GM18502 (cell line): ENCODE results near the gene LRRC47.
A peak's percentile ranks its signal among the peaks of the same experiment; 100 is the strongest.
"Not testable (repeated sequence)": the region's sequence is repeated elsewhere in the genome, so short reads cannot be mapped to it uniquely, and the experiment has no call there.

Experiments used
- ATAC-seq: cut with Tn5 transposase; IDR thresholded peaks from one replicate; pipeline ENCODE4 v1.9.1; 2021; ENCODE audit warnings: mild to moderate bottlenecking; ENCODE audit not compliant: unreplicated experiment, poor library complexity

LRRC47 gene

DNA sequence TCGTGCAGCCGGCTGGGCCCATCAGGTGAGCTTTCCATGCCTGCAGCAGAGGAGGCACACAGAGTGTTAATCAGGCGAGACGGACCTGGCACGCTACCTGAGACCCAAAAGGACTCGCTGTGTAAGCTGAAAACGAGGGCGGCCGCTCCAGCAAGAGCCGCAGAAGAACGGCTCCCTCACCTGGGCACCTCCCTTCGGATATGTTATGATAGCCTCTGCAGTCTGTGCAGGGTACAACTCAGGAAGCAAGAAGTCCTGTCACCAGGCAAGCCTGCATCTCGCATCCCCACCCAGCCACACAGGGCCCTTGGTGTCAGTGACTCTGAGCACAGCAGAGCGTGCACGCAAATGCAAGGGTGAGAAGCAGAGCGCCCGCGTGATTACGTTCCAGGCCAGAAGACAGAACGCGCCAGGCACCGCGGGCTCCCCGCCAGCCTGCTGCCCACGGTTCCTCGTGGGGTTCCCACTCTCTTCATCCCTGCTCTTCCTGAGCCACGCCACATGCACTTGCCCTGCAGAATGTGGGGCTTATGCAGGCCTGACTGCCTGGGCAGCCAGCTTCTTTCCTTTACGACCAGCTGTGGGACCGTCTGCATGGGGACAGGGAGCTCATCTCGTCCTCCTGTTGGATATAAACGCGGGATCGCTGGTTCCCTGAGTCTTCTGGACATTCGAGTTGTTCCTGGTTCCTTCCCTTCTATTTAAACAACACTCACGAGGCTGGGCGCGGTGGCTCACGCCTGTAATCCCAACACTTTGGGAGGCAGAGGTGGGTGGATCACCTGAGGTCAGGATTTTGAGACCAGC, 20.2 kb upstream of the LRRC47 start:
- ATAC-seq: no peak

DNA sequence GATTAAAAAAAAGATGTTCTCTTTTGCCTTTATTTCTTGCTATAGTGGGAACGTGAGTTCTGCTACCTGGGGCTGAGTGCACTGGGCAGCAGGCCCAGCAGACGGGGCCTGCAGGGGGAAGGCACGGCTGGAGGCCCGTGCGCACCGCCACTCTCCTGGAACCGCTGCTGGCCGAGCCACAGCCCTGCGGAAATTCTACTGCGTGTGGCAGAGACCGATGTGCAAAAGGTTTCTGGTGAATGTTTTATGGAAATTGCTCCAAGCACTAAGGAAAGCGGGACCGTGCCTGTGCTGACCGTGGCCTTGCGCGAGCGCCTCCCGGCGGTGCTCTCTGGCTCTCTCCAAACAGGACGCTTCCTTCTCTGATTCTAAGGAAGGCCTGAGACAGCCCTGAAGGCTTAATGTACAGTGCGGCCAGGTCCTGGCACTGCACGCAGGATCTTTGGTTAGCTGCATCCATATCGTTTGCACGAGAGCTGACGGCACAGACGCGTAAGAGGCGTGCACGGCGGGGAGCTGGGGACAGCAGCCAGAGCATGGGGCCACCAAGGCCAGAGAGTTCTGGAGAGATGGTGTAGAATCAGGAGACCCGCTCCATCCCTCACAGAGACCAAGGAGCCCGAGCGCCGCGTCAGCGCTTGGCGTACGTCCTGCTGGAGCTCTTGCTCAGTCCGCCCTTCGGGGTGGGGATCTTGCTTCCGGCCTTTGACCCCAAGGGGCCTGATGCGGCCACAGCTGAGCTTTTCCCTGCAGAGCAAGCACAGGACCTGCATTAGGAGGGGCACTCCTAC, 18.7 kb upstream of the LRRC47 start:
- no peak for ATAC-seq

DNA sequence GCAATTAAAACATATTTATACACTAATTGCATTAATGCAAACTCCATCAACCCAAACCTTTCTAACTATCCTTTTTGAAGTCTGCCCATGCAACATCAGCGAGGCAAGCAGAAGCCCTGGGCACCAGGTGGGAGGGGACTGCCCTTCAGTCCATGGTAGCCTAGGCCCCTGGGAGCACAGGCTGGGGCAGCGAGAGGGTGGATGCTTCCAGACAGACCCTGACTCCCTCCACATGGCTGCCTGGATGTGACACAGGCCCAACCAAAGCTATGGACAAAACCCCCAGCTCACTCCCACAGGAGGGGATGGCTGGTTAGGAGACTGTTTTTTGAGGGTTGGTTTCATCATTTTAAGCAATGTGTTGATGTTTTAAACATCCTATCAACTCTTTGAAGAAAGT, 17.8 kb upstream of the LRRC47 start:
- no peak for ATAC-seq

DNA sequence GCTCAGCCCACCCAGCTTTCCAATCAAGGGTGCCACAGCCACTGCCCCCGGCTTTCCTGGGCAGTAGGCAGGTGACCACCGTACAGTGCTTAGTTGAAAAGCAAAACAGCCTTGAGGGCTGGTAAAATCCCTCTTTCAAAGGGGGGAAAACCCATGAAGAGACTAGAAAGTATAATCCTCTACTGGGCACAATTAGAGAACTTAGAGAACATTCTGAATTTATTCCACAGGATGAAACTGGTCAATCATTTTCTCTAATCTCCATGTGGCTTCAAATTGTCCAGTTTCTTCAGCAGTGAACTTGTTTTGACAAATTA, 15.3 kb upstream of the LRRC47 start:
- no peak for ATAC-seq

DNA sequence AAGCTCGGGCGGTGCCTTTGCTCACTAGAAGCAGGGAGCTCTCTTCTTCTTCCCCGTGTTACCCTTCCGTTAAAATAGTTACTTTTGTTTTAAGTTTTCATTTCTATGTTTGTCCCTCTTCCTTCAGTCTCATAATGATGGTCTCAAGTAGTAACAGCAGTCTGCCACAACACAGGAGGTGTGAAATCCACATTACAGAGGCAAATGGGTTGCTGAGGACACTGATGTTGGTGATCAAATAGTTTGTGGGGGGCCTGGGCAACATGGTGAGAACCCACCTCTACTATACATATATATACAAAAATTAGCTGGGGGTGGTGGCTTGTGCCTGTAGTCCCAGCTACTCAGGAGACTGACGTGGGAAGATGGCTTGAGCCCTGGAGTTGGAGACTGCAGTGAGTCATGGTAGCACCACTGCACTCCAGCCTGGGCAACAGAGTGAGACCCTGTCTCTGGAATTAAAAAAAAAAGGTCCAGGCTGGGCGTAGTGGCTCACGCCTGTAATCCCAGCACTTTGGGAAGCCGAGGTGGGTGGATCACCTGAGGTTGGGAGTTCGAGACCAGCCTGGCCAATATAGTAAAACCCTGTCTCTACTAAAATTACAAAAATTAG, 14.0 kb upstream of the LRRC47 start:
- ATAC-seq: not testable (repeated sequence)

DNA sequence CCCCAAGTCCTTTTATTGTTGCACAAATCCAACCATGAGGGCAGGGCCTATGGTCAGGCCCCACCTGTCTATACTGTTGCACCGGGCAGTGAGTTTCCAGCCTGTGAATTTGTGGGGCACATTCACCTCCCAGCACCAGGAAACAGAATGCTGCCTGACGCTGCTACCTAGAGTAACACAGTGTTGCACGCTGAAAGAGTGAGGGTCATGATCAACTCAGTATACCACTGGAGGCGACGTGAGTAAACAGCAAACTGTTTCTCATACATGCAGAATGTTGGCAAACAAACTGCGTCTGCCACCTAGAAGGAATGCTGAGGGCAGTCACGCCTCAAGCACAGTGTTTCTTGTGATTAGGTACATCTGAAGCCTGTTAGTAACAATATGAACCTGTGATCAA, 13.4 kb upstream of the LRRC47 start:
- no peak for ATAC-seq

DNA sequence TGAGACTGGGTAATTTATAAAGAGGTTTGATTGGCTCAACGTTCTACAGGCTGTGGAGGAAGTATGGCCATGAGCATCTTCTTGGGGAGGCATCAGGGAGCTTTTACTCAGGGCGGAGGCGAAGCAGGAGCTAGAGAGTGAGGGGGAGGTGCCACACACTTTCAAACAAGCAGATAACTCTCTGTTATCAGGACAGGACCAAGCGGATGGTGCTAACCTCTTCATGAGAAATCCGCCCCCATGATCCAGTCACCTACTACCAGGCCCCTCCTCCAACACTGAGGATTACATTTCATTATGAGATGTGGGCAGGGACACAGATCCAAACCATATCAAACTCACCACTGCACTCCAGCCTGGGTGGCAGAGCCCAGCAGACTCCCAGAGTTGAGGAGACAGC, 11.5 kb upstream of the LRRC47 start:
- no peak for ATAC-seq

DNA sequence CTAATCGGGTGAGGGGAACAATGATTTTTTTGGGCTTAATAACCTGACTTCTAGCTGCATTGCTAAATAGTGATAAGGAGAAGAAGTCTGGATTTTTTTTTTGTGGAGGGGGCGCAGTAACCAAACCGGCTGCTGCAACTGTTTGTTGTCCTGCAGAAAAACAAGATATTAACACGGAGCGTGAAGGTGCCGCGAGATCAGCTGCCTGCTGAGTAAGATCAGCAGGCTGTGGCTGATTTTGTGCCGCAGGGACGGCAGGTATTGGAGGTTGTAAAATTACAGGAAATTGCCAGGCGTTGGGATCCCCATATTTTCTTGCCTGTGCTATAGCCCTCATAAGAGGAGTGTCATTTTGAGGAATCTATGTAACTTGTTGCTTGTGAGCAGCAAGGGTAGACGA, 8.7 kb upstream of the LRRC47 start:
- no peak for ATAC-seq

DNA sequence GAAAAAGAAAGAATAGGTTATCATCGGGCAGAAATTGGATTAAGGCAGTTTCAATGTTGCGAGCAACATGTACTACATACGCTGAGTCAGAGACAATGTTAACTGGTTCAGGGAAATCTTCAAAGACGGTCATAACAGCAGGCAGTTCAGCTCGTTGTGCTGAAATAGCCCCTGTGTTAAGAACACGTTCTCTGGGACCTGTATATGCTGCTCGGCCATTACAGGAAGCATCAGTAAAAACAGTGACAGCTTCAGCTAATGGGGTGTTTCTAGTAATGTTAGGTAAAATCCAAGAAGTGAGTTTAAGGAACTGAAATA, 8.3 kb upstream of the LRRC47 start:
- not testable (repeated sequence) for ATAC-seq

DNA sequence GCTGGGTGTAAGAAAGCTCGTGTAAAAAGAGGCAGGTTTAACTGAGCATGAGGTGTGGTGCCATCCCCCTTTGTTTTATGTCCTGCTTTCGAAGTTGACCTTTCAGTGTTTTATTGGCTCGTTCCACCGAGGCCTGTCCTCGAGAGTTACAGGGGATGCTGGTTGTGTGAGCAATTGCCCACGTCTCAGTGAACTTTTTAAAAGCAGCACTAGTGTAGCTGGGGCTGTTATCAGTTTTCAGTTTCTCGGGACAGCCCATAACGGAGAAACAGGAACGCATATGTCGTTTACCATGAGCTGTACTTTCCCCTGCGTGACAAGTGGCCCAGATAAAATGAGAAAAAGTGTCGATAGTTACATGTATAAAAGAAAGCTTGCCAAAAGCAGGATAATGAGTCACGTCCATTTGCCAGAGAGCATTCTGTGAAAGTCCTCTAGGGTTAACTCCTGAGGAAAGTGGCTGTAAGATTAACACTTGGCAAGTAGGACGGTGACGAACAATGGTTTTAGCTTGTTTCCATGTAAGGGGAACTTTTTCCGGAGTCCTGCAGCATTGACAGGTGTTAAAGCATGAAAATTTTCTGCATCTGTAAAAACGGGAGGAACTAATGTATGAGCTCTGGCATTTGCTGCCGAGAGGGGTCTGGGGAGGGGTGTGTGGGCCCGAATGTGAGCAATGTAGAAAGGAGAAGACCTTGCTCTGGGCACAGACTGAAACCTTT, 7.8 kb upstream of the LRRC47 start:
- no peak for ATAC-seq

DNA sequence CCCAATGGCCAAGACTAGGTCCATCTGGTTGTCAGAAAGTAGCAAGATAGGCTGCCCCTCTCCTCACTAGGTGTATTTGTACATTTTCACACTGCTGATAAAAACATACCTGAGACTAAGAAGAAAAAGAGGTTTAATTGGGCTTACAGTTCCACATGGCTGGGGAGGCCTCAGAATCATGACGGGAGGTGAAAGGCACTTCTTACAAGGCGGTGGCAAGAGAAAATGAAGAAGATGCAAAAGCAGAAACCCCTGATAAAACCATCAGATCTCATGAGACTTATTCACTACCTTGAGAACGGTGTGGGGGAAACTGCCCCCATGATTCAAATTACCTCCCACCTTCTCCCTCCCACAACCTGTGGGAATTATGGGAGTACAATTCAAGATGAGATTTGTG, 4.5 kb upstream of the LRRC47 start:
- ATAC-seq: not testable (repeated sequence)

DNA sequence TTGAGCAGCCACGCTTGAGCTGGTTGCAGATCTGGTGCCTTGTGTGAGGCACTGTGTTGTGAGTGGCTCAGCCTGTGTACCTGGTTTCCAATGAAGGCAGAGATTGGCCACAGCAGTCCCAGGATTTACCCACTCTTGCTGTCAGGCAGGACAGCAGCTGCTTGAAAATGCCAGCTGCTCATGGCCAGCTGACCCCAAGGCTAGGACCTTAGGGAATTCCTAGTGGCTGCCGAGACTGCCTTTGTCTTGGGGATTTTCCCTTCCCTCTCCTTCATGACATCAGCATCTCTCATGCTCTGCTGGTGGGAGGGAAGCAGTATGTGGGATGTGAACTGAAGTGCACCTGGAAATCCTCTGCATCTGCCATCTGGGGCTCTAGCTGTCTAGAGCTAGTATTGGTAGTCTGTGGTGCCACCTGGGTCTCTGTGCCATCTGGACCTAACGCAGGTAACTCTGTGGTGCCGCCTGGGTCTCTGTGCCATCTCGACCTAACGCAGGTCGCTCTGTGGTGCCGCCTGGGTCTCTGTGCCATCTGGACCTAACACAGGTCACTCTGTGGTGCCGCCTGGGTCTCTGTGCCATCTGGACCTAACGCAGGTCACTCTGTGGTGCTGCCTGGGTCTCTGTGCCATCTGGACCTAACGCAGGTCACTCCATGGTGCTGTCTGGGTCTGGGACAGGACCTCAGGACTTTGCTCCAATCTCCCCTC, 3.8 kb upstream of the LRRC47 start:
- no peak for ATAC-seq

DNA sequence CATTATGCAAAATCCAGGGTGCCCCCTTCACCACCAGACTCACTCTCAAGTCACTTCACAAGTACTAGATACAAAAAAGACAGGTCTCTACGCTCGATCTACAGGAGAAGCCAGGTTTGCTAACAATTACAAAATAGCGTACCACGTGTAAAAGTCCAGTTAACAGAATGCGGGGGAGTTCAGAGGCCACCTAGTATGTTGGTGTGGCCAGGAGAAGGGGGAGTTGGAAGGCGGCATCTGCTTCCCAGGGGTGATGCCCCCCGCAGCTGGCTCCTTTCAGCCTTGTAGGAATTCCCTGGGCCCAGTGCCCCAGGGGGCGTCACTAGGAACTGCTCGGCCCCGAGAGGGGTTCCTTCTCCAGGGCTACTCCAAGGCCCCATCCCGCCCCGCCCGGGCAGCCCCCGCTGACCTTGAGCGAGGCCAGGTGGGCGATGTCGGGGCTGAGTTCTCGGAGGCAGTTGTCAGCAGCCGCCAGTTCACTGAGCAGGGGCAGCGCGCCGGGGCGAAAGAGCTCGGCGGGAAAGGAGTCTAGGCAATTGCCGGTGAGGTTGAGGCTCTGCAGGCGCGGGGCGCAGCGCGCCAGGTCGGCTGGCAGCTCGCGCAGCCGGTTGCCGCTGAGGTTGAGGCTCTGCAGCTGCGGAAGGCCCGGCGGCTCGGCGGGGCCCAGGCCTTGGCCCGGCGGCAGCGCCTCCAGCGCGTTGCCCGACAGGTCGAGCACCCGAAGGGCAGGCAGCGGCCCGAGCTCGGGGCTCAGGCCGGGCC, 664 bp downstream of the LRRC47 start:
- peak; percentile 27 for ATAC-seq

DNA sequence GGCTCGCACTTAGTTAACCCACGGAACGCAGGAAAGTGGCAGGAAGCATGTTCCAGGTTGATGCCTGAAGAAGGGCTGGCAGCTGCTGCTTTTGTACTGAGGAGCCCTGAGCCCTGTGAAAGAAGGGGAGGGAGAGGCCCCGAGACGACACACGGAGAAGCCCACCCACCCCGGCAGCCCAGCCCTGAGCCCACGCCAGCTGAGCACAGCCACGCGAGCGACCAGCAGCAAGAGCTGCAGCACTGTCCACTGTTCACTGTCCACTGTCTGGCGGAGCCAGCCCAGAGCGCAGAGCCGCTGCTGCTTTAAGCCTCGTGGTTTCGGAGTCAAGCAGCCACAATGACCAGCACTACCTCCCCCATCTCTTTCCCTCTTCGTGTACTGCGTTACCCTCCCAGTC, 5.3 kb downstream of the LRRC47 start:
- no peak for ATAC-seq

DNA sequence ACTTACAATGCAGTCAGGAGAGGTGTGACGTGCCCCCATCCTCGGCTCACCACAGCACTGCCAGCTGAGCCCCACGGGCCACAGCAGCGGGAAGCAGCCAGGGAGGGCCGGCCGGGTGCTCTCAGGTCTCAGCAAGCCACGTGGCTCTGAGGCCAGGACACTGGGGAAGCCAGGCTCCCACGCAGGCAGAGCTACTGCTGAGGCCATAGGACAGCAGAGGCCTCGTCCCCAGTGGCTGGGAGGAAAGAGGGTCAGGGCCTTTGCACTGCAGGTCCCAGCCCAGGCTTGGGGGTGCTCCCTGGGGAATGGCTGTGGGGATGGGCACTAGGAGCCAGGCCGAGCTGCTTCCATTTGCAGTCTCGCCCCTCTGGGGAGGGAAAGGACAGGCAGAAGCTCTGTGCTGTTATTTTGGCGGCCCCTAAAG, 5.8 kb downstream of the LRRC47 start:
- ATAC-seq: no peak

DNA sequence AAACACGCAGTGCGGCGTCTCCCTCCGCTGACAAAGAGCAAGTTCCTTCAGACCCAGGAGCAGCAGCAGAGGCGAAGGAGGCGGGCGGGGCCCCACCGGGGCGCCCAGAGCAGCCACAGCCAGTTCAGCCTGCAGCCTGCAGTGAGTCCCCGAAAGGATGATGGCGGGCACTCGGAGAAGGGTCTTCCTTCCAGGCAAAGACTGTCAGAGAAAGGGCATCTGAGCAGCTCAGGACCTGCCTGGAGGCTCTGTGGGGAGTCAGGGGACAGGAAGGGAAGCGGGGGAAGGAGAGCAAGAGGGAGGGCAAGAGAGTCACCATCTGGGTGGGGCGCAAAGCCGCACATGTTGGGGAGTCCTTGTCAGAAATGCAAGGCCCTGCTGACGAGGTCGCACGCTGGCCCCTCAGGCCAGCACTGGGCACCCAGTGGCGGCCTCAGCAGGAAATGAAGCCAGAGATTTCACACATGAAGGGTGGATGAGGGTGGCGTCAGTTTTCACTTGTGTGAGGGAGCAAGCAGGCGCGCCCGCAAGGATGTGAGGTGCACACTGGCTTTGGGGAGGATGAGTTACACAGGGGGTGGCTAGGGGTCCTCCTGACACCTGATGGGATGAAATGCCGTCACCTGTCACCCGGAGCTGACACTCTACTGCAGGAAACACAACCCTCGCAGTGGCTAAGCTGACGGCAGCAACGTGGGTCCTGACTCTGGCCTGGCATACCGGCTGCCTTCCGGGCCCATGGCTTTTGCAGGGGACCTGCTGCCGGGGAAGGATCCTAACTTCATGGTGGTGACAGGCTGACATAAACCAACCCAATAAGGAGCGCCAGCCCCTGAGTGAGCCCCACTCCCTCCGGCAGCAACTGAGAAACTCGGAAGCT, 6.6 kb downstream of the LRRC47 start:
- no peak for ATAC-seq

DNA sequence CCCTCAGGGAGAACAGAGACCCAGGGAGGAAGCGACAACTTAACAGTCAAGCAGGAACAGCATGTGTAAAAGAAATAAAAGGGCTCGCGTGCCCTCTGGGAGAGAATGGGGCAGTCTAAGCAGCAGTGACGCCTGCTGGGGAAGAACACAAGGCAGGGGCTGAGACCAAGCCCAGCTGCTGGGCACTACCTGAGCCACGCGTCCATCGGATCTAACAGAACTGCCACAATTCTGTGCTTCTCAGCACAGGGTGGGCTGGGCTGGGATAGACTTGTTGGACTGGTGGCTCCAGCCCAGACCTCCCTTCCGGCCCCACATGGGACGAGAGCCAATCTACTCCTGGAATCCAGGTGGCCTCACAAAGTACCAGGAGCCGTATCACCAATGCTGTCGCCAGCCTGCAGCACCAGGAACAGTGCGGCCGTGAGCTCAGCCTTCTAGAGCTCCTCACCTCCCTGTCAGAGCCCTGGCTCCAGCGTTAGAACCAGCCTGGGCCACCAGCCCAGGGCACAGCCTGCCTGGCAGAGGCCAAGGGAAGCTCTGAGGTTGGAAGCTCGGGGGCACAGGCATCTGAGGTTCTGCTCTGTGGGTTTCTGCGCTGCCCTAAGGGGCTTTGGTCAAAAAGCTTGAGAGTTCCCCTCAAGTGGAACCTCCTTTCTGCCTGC, 7.4 kb downstream of the LRRC47 start:
- no peak for ATAC-seq
